HG03159 (cell line): Measurements from ENCODE around the gene FMO5.
A peak's percentile ranks its signal among the peaks of the same experiment; 100 is the strongest.
"Not testable (repeated sequence)": the region's sequence is repeated elsewhere in the genome, so short reads cannot be mapped to it uniquely, and the experiment has no call there.

Experiments used
- ATAC-seq: cut with Tn5 transposase; IDR thresholded peaks from one replicate; pipeline ENCODE4 v1.9.1; 2021; ENCODE audit warnings: mild to moderate bottlenecking, moderate library complexity; ENCODE audit not compliant: unreplicated experiment

The FMO5 gene

DNA sequence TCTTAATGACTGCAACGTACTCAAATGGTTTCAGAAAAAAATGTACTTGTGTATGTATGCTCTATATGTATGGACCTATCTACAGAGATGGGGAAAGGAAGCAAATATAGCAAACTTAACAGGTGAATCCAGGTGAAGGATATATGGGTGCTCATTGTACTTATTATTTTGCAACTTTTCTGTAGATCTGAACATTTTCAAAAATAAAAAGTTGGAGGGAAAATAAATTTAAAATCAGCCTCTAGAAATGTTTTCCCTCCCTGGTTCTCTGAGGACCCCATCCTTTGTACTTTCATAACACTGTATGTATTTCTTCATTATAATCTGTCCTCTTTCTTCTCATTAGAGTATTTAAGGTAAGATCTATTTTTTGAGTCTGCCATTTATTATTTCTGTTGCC lies 17.9 kb downstream of the FMO5 start:
- no peak for ATAC-seq

DNA sequence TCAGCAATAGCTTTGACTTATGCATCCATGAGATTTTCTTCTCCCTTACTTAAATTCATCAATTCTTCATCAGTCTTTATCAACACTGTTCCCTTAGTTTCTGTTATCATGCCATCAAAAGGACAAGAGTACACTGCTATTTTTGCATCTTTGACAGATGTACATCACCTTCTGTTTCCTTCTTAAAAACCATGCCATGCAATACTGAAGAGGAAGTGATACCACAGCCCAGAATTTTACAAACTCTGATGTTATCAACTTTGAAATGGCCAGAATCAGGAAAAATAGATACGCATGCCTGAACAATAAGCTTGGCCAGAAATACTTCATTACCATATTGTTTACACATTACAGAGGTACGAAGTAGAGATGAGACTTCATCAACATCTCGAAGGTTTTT lies 21.1 kb downstream of the FMO5 start:
- ATAC-seq = no peak

DNA sequence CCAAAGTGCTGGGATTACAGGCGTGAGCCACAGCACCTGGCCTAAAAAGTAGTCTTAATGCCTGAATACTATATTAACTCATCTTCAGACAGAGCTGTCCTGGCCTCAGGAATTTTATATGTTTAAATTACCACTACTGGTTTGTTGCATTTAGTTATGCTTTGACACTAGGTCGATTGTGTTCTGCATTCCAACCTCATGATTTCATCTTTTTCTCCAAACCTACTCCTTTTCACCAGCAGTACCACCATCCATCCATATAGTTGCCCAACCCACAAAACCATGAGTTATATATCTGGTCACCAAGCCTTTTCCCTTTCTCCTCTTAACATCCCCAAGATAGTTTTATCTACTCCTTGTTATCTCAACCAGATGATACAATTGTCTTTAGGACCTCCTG lies 22.6 kb downstream of the FMO5 start:
- no peak for ATAC-seq

DNA sequence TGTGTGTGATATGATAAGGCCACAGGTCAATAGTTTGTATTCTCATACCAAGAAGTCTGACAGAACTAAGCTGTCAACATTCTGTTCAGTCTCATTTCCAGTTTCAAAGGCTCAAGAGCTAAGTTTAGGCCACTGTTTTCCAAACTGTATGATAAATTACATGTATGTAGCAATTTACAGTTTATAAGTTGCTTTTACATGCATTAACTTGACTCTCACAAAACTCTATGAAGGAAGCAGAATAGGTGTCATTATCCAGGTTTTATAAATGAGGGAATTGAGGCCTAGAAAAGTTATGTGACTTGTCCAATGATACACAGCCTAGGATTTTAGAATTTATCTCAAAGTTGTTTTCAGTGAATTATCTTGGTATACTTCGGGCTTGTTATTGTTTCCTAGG lies 23.4 kb downstream of the FMO5 start:
- ATAC-seq = no peak

DNA sequence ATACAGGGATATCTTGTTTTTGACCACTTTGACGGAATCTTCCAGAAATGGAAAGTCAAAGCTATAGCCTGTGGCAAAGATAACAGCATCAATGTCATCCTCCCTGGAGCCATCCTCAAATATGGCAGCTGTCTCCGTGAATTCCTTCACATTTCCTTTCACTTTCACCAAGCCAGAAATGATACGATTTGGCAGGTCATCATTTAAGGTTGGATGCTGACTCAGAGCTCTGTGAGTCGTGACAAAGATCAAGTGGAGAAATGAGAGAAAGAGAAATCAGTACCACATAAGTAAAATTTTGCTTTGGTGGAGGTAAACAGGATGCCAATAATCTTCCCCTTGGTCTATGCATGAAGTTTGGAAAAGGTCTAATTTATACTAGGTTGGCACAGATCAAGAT lies 23.9 kb downstream of the FMO5 start:
- no peak for ATAC-seq

DNA sequence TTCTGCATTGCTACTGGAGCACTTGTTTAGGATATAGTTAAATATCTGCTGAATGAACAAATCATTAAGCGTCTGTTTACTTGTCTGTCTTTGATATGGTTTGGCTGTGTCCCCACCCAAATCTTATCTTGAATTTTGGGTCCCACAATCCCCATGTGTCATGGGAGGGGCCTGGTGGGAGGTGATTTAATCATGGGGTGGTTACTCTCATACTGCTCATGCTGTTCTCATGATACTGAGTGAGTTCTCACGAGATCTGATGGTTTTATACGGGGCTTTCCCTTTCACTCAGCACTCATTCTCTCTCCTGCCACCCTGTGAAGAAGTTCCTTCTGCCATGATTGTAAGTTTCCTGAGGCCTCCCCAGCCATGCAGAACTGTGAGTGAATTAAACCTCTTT lies 27.8 kb downstream of the FMO5 start:
- not testable (repeated sequence) for ATAC-seq

DNA sequence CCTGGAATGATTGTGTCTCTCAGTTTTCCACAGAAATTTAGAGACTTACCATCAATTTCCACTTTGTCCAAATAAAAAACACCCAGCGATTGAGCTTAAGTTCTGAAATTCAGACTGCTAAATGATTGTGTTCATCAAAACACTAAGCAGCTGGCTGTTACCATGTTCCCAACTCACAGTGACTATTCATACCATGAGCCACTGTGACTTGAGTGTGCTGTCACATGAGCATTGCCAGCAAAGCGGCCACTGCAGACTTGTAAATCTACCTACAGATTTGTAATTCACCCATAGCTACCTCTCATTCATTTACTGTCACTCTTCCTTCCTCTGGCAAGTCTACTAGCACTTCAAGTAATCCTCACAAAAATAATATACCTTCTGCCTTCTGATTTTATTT lies 35.6 kb downstream of the FMO5 start:
- ATAC-seq = no peak

DNA sequence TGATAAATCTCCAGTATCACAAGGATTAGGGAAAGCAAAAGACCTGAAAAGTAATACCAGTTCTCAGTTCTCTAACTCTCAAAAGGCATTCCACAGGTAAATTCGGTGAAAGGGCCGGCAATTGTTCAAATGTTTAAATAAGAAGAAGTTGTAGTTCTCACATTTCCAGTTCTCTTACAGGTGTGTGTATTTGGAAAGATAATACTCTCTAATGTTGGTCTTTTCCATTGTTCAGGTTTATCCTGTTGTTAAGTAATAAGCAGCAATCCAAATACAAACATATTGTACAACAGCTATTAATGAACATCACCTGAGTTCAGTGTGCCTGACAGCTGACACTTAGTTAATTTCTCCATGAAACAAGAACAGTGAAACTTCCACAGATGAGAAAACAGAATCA lies 39.7 kb downstream of the FMO5 start:
- ATAC-seq = no peak

DNA sequence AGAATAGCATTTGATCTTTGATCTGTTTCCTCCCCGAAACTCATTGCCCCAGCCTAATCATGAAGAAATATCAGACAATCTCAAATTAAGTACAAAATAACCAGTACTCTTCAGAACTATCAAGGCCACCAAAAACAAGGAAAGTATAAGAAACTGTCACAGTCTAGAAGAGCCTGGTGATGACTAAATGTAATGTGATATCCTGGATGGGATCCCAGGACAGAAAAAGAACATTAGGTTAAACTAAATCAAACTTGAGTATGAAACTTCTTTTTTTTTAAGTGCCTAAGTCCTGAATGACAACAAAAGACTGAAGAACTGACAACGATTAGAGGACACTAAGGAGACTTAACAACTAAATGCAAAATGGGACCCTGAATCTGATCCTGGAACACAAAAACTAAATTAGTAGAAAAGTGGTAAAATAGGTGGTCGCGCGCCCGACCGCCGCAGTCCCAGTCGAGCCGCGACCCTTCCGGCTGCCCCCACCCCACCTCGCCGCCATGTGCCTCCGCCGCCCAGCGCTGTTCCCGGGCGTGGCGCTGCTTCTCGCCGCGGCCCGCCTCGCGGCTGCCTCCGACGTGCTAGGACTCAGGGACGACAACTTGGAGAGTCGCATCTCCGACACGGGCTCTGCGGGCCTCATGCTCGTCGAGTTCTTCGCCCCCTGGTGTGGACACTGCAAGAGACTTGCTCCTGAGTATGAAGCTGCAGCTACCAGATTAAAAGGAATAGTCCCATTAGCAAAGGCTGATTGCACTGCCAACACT lies 47.3 kb downstream of the FMO5 start:
- no peak for ATAC-seq

DNA sequence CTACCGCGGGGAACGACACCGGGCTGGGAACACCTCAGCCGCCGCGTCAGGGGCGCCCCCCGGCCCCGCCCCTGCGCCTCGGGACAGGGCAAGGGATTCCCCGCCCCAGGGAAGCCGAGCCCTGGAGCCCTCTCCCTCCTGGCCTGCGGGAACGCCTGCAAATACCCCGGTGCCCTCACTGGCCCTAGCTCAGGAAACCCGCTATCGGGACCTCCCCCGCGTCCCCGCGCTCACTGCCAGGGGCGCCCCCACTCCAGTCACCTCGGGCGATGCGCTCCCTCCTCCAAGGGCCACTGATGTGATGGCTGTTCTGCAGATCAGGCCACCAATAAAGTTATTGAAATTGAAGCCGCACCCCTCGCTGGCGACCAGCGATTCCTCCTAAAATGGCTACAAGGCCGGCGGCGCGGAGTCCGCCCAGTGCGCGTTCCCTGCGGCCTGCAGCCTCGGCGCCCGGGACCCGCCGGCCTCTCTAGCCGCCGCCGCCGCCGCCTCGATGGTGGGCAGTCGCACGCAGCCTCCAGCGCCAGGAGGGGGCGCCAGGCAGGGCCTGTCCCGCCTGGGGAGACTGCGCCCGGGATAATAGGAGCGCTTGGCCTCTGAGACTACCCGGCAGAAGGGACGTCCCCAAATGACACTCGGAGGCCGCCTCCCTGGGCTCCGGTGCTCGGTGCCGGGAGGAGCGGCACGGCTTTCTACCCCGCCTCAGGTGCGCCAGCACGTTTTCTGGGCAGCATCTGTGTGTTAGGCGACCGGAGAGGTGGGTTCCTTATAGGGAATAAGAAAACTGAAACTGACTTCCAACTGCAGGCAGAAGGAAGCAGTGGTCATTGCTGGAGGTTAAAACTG lies 52.7 kb downstream of the FMO5 start, which contains the start of gene PRKAB2:
Gene PRKAB2 (minus strand): TSS at position 303 of the 849 bp plus-strand sequence. CDS start 326 bp downstream, outside the sequence.
- ATAC-seq = peak; percentile 85

DNA sequence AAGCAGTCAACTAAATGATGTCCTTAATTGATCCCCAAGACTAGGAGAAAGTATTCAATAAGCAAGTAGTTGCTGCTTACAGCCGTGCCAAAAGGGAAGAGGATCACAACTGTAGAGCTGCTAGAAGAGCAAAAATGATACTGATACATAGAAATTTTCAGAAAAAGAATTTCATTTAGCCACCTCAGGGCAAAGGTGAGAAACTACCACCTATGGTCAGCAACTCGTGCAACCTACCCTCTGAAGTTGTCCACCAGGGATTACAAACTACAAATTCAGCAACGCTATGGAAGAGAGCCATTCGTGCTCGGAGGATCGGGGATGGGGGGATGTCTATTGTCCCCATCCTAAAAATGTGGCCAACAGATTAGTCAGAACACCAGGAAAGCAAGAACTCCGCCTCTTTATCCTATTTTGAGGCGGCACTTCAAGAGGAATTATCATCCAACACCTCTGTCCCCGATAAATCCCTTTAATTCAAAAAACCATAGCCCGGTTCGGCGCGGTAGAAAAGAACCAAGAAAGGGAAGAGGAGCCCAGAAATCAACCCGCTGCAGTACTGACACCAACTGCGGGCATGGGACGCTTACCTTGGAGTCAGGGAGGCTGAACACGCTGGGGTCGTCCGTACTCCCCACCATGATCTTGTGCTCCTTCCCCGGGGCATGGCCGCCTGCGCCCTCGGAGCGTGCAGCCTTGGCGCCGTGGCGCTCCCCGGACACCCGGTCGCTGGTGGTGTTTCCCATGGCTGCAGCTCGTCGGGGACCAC lies 53.6 kb downstream of the FMO5 start:
- ATAC-seq = no peak

DNA sequence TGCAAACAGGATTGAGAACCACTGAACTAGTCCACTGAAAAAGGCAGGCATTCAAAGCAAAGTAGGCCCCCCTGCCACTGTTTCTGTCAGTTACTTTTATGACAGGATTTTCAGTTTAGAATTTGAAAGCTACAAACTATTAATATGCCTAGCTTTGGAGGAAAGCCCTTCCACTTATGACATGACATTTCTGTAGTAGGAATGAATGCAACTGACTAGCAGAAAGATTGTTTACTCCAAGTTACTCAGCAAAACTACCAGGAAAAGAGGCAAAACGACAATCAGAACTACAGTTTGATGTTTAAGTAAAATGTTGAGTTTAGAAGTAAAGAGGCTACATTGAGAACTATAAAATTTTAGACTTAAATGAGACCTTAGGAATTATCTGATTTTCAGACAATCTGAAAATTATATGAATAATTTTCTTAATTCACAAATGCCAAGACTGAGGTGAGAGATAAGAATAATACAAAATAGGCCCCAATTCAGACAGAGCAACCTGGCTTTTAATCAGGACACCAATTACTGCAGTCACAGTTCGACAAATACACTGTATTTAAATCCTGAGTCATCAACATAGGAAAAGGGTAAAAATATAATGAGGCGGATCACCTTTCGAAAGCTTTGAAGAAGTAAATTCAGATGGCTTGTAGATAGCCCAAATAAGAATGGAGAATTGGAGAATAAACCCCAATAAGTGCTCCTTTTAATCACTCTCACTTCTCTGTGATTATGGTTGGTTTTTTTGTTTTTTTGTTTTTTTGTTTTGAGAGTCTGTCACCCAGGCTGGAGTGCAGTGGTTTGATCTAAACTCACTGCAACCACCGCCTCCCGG lies 55.1 kb downstream of the FMO5 start:
- no peak for ATAC-seq

DNA sequence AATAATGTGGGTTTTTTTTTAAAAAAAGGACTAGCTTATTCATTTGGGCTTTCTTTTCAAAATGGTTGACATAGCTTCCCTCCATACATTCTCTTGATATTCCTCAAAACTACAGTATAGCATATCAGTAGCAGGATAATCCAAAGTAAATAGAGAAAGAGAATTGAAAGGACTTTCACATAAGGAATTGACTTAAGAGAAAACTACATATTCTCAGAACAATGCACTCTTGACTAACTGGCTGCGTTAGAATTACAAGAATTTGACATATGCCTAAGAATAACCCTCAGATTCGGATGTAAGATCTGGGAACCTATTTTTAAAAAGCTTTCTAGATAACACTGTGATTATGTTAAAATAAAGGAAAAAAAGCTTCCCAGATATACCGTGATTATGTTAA lies 56.0 kb downstream of the FMO5 start:
- ATAC-seq = no peak

DNA sequence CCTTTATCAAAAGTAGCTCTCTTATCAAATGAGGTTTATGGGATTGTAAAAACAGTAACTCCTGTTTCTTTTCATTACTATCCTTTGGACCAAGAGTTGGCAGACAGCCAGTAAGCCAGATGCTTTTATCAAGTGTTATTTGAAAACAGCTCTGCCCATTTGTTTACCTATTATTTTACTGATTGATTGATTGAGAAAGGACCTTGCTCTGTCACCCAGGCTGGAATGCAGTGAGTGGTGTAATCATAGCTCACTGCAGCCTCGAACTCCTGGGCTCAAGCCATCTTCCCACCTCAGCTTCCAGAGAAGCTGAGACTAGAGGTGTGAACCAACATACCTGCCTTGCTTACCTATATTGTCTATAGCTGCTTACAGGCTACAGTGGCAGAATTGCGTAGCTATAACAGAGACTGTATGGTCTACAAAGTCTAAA lies 56.5 kb downstream of the FMO5 start:
- no peak for ATAC-seq

DNA sequence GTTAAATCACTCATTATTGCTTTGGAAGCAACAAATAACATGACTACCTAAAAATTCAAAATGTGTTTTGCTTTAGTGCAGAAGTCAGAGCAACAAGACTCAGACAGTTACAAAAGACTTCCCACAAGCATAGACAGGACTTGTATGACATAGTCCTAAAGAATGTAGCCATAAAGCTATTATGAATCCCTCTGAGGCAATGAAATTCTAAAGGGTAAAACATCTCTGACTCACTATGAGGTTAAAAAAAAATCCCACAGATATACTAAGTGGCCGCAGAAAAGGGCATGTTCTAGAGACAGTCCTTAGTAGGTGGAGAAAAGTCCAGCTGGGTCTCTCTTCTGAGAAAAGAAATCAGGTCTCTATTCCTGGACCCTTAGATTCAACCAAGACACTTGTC lies 57.8 kb downstream of the FMO5 start:
- no peak for ATAC-seq

DNA sequence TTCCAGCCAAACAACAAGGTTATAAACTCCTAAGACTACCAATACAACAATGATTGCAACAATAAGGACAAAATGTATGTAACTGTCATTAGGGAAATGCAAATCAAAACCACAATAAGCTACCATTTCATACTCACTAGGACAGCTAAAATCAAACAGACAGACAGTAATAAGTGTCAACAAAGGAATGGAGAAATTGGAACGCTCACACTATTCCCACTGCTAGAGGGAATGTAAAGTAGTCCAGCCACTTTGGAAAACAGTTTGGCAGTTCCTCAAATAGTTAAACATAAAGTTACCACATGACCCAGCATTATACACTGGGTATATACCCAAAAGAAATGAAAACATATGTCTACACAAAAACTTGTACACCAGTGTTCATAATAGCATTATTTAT lies 62.1 kb downstream of the FMO5 start:
- ATAC-seq = no peak

DNA sequence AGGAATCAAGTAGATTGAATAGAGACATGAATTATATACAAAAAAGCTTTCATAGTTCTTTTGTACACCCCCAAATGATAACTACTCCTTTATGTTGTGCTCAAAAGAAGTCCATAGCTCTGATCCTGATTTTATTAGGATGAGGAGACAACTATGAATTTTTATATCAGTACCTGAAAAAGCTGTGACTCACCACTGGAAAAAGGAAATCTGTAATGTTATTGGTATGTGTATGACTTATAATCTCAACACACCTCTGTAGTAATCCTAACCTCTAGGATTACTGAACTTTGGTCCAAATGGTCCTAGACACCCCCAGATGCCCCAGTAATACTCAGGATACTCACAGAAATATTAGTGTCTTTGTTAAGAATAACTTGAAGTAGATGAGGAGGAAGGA lies 63.0 kb downstream of the FMO5 start:
- ATAC-seq = no peak

DNA sequence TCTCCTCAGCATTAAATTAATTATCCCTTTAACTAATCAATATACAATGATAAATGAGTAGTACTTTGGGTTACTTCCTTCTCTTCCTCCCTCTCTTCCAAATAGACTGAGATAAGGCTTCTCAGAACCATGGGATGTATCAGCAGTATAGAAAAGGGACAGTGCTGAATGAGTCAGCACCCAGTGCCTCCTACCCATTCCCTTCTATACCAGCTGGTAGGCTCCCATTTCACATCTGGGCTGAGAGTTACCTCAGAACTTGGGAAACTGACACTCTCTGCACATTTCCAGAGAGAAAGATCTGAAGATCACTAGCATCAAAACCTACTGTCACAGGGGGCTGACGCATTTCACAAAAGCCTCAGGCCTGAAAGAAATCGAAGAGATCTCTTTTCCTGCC lies 68.0 kb downstream of the FMO5 start:
- not testable (repeated sequence) for ATAC-seq

DNA sequence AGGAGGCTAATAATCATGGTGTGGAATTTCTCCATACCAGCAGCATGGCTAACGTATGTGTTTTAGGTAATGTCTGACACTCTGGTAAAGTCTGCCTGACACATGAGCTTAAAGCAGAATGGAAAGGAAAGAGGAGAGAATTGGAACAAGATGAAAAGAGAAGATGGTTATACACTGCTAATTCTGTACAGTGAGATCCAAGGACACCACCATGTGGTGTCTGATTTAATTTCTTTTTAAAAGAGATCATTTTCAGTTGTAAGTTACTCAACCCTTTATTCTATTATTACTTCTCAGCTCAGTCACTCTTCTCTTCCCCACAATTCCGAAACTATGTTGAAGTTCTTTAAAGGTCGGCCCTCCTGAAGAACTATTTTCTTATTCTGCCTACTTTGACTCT lies 68.5 kb downstream of the FMO5 start:
- no peak for ATAC-seq

DNA sequence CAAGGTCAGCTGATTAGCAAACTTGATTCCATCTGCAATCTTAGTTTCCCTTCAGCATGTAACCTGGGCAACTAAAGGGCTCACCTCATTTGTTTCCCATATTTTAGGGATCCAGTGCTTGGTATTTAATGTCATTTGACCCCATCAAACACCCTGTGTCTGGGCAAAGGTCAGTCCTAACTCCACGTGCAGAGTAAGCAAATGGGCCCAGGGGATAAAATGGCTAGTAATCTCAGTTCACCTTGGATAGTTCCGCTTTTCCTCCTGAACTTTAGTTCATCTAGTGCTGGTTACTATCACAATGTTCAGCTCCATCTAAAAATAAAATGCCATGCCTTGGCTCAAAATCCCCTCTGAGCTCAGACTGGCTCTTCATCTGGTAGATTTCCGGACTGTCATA lies 72.4 kb downstream of the FMO5 start:
- no peak for ATAC-seq

DNA sequence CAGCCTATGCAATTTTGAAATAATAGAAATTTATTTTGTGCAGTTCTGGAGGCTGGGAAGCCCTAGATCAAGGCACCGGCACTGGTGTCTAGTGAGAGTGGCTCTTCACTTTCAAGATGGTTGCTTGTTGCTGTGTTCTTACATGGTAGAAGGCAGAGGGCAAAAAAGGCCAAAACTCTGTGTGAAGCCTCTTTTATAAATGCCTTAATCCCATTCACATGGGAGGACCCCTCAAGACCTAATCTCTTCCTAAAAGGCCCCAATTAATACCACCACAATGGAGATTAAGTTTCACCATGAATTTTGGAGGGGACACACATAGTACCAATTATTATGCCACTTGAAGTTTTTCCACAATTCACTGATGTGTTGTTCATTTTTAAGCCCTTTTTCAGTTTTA lies 73.9 kb downstream of the FMO5 start:
- ATAC-seq = no peak
